Measurements from ENCODE around the gene TTC29.

GRCh38 chr4:146852360-146852759, 93.3 kb downstream of the TTC29 start:
- no peak for TF ChIP-seq POLR2AphosphoS5 (IDR thresholded peaks at IDR 0.05; ENCODE audit: low read depth, low read length)
- TF ChIP-seq POLR2A (IDR thresholded peaks at IDR 0.05; ENCODE audit: low read depth, low read length) = no peak
- TF ChIP-seq TAF1 (IDR thresholded peaks at IDR 0.05; ENCODE audit: borderline replicate concordance, low read depth, low read length) = no peak
